Omental fat pad (tissue), 4 donors: ENCODE measurements around the gene ZNF648. TPM values are rescaled to one million over a fixed set of nuclear protein-coding genes. Genes with fewer than 3 reads are reported as not detected.

Experiments
- ATAC-seq: fragments of 150-250 bp; one replicate; pipeline ENCODE4 v1.9.1; 2016; ENCODE audit warnings: mild to moderate bottlenecking, moderate library complexity; ENCODE audit not compliant: low FRiP score
- DNase-seq: peaks from one replicate; pipeline ENCODE4 v3.0.0-alpha.2; 2019; ENCODE audit warnings: low spot score
- total RNA-seq, 4 donors: library from RNA; depleted of rRNA; stranded (reverse); fragments of >200 nt; gene quantifications; one replicate each; pipeline ENCODE4 v1.1.0, GENCODE V29; 2016
- TF ChIP-seq, protein P1 (sequence below), 3 donors: fragments of 450-650 bp; IDR thresholded peaks; one replicate each; pipeline ENCODE4 v1.5.1; 2016 to 2017; ENCODE audit warnings: antibody characterized with exemption in 3 of 3, mild to moderate bottlenecking in 3 of 3, moderate library complexity in 2 of 3

Gene ZNF648
- total RNA-seq, 4 donors from 2014 or later: not detected

DNA sequence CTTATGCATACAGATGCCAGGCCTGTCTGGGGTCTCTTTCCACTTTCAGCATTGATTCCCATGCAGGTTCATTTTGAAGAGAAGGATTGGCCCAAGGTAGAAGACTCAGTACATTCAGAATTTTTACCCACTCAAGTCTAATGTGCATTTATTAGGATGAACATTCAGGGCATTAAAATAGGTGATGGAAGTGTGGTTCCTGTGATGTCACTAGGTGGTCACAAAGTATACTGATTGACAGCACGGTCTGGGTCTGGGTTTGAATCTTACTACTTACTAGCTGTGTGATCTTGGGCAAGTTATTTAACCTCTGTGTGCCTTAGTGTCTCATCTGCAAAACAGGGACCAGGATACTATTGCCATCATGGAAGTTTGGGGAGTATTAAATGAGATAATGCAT is 711 bp upstream of the ZNF648 start:
- TF ChIP-seq, protein P1, sequence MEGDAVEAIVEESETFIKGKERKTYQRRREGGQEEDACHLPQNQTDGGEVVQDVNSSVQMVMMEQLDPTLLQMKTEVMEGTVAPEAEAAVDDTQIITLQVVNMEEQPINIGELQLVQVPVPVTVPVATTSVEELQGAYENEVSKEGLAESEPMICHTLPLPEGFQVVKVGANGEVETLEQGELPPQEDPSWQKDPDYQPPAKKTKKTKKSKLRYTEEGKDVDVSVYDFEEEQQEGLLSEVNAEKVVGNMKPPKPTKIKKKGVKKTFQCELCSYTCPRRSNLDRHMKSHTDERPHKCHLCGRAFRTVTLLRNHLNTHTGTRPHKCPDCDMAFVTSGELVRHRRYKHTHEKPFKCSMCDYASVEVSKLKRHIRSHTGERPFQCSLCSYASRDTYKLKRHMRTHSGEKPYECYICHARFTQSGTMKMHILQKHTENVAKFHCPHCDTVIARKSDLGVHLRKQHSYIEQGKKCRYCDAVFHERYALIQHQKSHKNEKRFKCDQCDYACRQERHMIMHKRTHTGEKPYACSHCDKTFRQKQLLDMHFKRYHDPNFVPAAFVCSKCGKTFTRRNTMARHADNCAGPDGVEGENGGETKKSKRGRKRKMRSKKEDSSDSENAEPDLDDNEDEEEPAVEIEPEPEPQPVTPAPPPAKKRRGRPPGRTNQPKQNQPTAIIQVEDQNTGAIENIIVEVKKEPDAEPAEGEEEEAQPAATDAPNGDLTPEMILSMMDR (IDR thresholded peaks at IDR 0.05): no peak
- ATAC-seq: no peak
- DNase-seq: no peak

DNA sequence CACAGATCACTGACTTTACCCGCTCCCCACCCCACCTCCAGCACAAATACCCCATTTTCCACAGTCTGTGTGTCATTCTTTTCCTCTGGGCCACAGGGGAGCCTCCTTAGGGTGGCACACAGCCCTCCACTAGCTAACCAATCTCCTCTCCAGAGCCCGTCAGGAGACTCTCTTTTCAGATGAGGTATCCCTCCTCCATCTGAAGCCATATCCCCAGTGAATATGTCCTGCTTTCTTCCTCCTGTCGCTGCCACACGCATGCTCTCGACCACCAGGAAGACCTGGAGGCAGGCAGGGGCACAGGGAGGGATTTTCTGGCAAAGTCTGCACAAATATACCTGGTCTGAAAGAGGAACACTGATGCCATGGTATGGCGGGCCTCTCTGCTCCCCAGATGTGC is 635 bp downstream of the ZNF648 start:
- ATAC-seq: no peak
- no peak for DNase-seq
- TF ChIP-seq, protein P1 (IDR thresholded peaks at IDR 0.05): no peak

DNA sequence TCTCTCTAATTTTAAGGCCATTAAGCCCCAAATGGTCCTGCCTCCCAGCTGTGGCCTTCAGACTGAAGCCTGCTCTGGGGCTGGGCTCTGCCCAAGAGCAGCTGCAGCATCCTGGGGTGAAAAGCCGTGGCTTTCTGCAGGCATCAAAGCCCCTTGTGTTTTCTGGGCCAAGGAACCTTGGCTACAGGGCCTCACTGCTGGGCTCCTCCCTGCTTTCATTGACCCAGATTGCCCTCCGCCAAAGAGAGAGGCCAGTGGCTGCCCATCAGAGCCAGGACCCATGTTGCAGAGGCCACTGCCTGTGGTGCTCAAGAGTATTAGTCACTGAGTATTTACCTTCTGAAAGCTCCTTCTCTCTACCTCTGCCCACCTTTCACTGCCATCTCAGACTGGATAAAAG is 1.6 kb downstream of the ZNF648 start:
- TF ChIP-seq, protein P1 (IDR thresholded peaks at IDR 0.05): no peak
- ATAC-seq (no peak), DNase-seq (no peak)

DNA sequence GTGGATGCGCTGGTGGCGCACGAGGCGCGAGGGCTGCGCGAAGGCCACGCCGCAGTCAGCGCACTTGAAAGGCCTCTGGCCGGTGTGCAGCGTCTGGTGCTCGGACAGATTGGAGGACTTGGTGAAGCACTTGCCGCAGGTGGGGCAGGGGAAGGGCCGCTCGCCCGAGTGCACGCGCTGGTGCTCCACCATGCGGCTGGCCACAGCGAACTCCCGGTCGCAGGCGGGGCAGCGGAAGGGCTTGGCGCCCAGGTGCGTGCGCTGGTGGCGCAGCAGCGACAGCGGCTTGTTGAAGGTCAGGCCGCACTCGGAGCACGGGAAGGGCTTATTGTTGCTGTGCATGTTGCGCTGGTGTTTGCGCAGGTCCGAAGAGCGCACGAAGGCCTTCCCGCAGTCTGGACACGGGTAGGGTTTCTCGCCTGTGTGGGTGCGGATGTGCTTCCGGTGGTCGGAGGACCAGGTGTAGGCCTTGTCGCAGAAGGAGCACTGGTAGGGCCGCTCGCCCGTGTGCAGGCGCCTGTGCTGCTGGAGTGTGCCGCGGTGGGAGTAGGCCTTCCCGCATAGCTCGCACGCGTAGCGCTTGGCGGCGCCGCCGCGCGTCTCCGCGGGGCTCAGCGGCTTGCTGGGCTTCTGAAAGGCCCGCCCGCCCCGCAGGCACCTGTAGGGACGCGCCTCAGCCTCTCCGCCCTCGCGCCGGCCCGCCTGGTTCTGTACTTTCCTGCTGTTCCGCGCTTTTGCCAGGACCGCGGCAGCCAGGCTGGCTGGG is 4.7 kb downstream of the ZNF648 start:
- no peak for DNase-seq
- ATAC-seq: peak; percentile 39
- TF ChIP-seq, protein P1 (IDR thresholded peaks at IDR 0.05): no peak

DNA sequence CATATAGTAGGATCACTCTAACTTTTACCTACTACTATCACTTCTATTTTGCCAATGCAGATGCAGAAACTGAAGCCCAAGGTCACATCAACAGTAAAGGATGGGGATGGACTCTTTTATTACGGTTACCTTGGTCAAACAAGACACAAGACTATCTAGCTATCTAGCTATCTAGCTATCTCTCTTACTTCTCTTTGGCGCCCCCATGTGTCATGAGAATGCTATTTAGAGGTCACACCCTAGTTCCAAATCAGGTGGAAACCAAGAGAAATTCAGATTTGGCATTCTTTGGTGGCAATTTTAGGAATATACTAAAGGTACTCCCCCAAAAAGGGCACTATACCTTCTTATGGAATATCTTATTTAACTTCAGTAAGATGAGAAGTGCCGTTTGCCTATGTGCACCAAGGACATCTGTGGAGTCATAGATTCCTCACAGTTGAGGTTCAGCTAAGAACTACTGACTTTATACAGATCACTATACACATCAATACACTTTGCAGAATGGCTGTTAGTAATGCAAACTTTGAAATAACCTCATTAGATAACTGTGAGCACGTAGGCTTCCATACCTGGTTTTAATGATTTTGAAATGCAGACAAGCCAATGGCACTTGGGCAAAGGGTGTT is 6.7 kb downstream of the ZNF648 start:
- ATAC-seq: no peak
- DNase-seq: peak; percentile 48
- TF ChIP-seq, protein P1 (IDR thresholded peaks at IDR 0.05): no peak

DNA sequence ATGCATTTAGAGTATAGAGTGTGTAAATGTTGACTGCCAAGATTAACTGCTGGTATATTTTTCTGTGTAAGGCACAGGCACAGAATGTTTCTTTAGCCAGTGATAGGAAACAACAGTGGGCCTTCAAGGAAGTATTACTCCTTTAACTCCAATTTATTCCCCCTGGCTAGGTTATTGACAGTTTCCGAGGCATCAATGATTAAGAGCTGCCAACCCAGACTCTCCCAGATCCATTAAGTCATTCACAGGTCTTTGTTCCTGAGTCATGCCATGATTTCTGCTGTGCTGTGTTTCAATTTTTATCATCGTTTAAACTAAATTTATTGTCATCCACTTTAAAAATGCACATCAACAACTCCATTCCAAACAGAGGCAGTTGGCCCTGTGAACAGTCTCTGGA is 9.2 kb downstream of the ZNF648 start:
- TF ChIP-seq, protein P1 (IDR thresholded peaks at IDR 0.05): no peak
- no peak for DNase-seq

DNA sequence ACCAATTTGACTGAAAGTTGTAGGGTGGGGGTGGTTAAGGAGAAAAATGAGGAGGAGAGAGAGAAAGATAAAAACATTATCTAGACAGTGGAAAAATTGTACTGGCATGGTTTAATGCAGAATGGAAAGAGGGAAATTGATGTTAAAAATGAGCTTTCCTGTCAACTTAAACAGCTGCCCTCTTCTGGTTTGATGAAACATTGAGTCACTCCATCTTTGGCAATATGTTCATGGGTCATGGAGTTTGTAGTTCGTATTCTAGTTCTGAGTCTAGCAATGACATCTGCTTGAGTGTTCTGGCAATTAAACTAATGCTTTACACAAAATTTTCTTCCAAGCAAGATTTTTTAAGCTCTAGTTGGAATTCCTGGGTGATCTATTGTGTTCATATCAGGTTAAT is 9.6 kb downstream of the ZNF648 start:
- ATAC-seq: peak; percentile 41
- TF ChIP-seq, protein P1 (IDR thresholded peaks at IDR 0.05): no peak
- DNase-seq: no peak

More for the DNA sequence above, 9.2 kb downstream of the ZNF648 start:
- ATAC-seq: no peak
